Ishikawa (cell line): ENCODE measurements around the gene RAB9B.

Source experiments
- CEBPB ChIP-seq: IDR thresholded peaks from 2 replicates; pipeline ENCODE4 v1.6.1; 2012
- CREB1 ChIP-seq: IDR thresholded peaks from 2 replicates; pipeline ENCODE4 v1.6.1; 2012; ENCODE audit warnings: low read depth
- EGR1 ChIP-seq: IDR thresholded peaks from 2 replicates; pipeline ENCODE4 v1.6.1; 2012
- EP300 ChIP-seq: IDR thresholded peaks from 2 replicates; pipeline ENCODE4 v1.6.1; 2012; ENCODE audit warnings: borderline replicate concordance
- FOXM1 ChIP-seq: IDR thresholded peaks from 2 replicates; pipeline ENCODE4 v1.6.1; 2012; ENCODE audit warnings: low read depth, borderline replicate concordance
- MAX ChIP-seq: IDR thresholded peaks from 2 replicates; pipeline ENCODE4 v1.6.1; 2012
- NFIC ChIP-seq: IDR thresholded peaks from 2 replicates; pipeline ENCODE4 v1.6.1; 2012
- RAD21 ChIP-seq: IDR thresholded peaks from 2 replicates; pipeline ENCODE4 v1.6.1; 2012; ENCODE audit warnings: low read depth
- REST ChIP-seq: IDR thresholded peaks from 2 replicates; pipeline ENCODE4 v1.6.1; 2012; ENCODE audit warnings: low read depth, mild to moderate bottlenecking
- TAF1 ChIP-seq: IDR thresholded peaks from 2 replicates; pipeline ENCODE4 v1.6.1; 2012; ENCODE audit warnings: low read depth, mild to moderate bottlenecking
- TCF12 ChIP-seq: IDR thresholded peaks from 2 replicates; pipeline ENCODE4 v1.6.1; 2012; ENCODE audit warnings: low read depth
- TEAD4 ChIP-seq: IDR thresholded peaks from 2 replicates; pipeline ENCODE4 v1.6.1; 2012
- USF1 ChIP-seq: IDR thresholded peaks from 2 replicates; pipeline ENCODE4 v1.6.1; 2012
- YY1 ChIP-seq: IDR thresholded peaks from 2 replicates; pipeline ENCODE4 v1.6.1; 2012; ENCODE audit warnings: low read depth
- ZBTB7A ChIP-seq: IDR thresholded peaks from 2 replicates; pipeline ENCODE4 v1.6.1; 2012; ENCODE audit warnings: low read depth

RAB9B gene

GRCh38 chrX:103780336-103781061, 51.6 kb downstream of the RAB9B start:
- TF ChIP-seq TEAD4 (no peak), USF1 (no peak), FOXM1 (no peak), CREB1 (no peak), MAX (no peak)

GRCh38 chrX:103779141-103779789, 52.8 kb downstream of the RAB9B start:
- TF ChIP-seq TEAD4, result no peak
- TF ChIP-seq NFIC, result no peak
- TF ChIP-seq MAX, result no peak
- no peak for TF ChIP-seq TCF12
- TF ChIP-seq EP300, result no peak
- no peak for TF ChIP-seq ZBTB7A
- no peak for TF ChIP-seq EGR1
- no peak for TF ChIP-seq FOXM1
- no peak for TF ChIP-seq CREB1
- TF ChIP-seq TAF1, result no peak
- no peak for TF ChIP-seq REST
- no peak for TF ChIP-seq RAD21
- no peak for TF ChIP-seq CEBPB
- no peak for TF ChIP-seq USF1
- no peak for TF ChIP-seq YY1

- no peak for TF ChIP-seq TEAD4
- TF ChIP-seq RAD21, result no peak
- TF ChIP-seq TAF1, result no peak
- no peak for TF ChIP-seq FOXM1
- no peak for TF ChIP-seq YY1
- no peak for TF ChIP-seq MAX
- TF ChIP-seq CREB1, result no peak
- no peak for TF ChIP-seq CEBPB
- TF ChIP-seq ZBTB7A, result no peak
- TF ChIP-seq REST, result no peak
- TF ChIP-seq NFIC, result no peak
- no peak for TF ChIP-seq USF1
- no peak for TF ChIP-seq EGR1
- TF ChIP-seq EP300, result no peak
- no peak for TF ChIP-seq TCF12
These were observed 55.5 kb downstream of the RAB9B start, which contains the start of gene PLP1 for GRCh38 chrX:103776546-103776945. PLP1 (plus strand) TSS chrX:103776840; CDS start chrX:103776996, 156 bp downstream.

- no peak for TF ChIP-seq REST
- no peak for TF ChIP-seq NFIC
- TF ChIP-seq TCF12, result no peak
- peak; percentile 63 for TF ChIP-seq RAD21
- TF ChIP-seq YY1, result no peak
- TF ChIP-seq TAF1, result no peak
- no peak for TF ChIP-seq ZBTB7A
- no peak for TF ChIP-seq CREB1
These were observed 57.9 kb downstream of the RAB9B start for GRCh38 chrX:103774070-103774642.
